ENCODE results near the gene EDA. TPM values are rescaled to one million over a fixed set of nuclear protein-coding genes. Genes with fewer than 3 reads are reported as not detected.

The EDA gene
- total RNA-seq, 1 donor from 2014 or later: 1.1 TPM

DNA sequence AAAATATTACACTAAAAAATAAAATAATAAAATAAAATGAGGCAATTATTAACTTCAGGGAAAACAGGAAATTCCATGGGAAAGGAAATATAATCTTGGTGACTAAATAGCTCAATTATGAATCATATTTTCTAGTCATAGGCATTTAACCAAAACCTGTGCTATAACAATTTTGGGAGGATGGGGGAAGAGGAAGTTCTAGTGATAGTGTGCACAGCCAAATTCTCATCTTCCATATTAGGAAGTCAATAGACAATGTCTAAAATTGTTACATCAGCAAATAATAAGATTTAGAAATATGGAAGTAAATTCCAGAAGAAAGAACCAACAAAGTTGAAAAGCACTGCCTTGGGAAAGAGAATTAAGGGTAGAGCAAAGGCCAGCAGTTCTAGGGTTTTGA, 431.1 kb downstream of the EDA start:
- no peak for TF ChIP-seq CTCF (IDR thresholded peaks at IDR 0.05)
- Mint-ChIP-seq H3K9me3 (ENCODE audit: low read depth) (peaks cover 19% of the 10 kb centered on the region), H3K36me3 (ENCODE audit: low read depth) (no peaks in the 10 kb centered on the region), H3K27me3 (ENCODE audit: low read depth) (no peaks in the 10 kb centered on the region), H3K4me1 (ENCODE audit: low read depth) (peaks cover 26% of the 10 kb centered on the region), H3K27ac (ENCODE audit: unreplicated experiment) (no peak overlapping the region), H3K4me3 (ENCODE audit: unreplicated experiment) (no peak overlapping the region)
- no peak for DNase-seq (ENCODE audit: low spot score)

- Mint-ChIP-seq H3K36me3 (ENCODE audit: low read depth) (no peaks in the 10 kb centered on the region), H3K27ac (ENCODE audit: unreplicated experiment) (no peak overlapping the region), H3K9me3 (ENCODE audit: low read depth) (peaks cover 21% of the 10 kb centered on the region), H3K4me3 (ENCODE audit: unreplicated experiment) (no peak overlapping the region), H3K27me3 (ENCODE audit: low read depth) (no peaks in the 10 kb centered on the region), H3K4me1 (ENCODE audit: low read depth) (peaks cover 23% of the 10 kb centered on the region)
- DNase-seq (ENCODE audit: low spot score): no peak
- no peak for TF ChIP-seq CTCF (IDR thresholded peaks at IDR 0.05)
Observed at GRCh38 chrX:70049406-70049805, 433.5 kb downstream of the EDA start.

DNA sequence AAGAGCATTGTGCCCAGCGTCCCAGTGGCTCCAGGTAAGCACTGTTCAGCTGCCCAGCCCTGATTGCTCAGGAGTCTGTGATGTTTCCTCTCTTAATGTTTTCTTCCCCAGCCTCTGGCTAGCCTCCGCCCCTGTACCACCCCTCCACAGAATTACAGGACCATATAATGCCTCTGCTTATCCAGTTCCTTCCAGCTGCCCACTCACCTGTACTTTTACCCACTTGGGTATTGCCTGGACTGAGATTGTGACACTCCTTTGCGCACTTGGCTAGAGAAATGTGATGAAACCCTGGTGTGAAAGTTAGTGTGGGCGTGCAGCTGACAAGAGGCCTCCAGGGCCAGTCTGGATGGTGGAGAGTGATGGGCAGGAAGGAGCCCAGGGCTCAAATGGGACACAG, 434.0 kb downstream of the EDA start, which contains the start of gene AWAT2:
Gene AWAT2, minus strand, starts transcription at position 14 of the 400 bp plus-strand sequence. Its CDS starts 6 bp downstream, at position 8.
- no peak for DNase-seq (ENCODE audit: low spot score)
- TF ChIP-seq CTCF (IDR thresholded peaks at IDR 0.05): no peak
- Mint-ChIP-seq H3K9me3 (ENCODE audit: low read depth) (peaks cover 17% of the 10 kb centered on the region), H3K4me1 (ENCODE audit: low read depth) (peaks cover 18% of the 10 kb centered on the region), H3K27ac (ENCODE audit: unreplicated experiment) (no peak within 1 kb of the TSS), H3K36me3 (ENCODE audit: low read depth) (no peaks in the 10 kb centered on the region), H3K27me3 (ENCODE audit: low read depth) (no peaks in the 10 kb centered on the region), H3K4me3 (ENCODE audit: unreplicated experiment) (no peak within 1 kb of the TSS)

- no peak for TF ChIP-seq CTCF (IDR thresholded peaks at IDR 0.05)
- H3K36me3 Mint-ChIP-seq (ENCODE audit: low read depth): no peaks in the 10 kb centered on the region
- no peak overlapping the region for H3K4me3 Mint-ChIP-seq (ENCODE audit: unreplicated experiment)
- H3K27me3 Mint-ChIP-seq (ENCODE audit: low read depth): no peaks in the 10 kb centered on the region
- H3K4me1 Mint-ChIP-seq (ENCODE audit: low read depth): peaks cover 5% of the 10 kb centered on the region
- peaks cover 22% of the 10 kb centered on the region for H3K9me3 Mint-ChIP-seq (ENCODE audit: low read depth)
- H3K27ac Mint-ChIP-seq (ENCODE audit: unreplicated experiment): no peak overlapping the region
- no peak for DNase-seq (ENCODE audit: low spot score)
Observed at GRCh38 chrX:70052895-70053615, 437.1 kb downstream of the EDA start.

- H3K27me3 Mint-ChIP-seq (ENCODE audit: low read depth): no peaks in the 10 kb centered on the region
- peaks cover 18% of the 10 kb centered on the region for H3K9me3 Mint-ChIP-seq (ENCODE audit: low read depth)
- TF ChIP-seq CTCF (IDR thresholded peaks at IDR 0.05): no peak
- DNase-seq (ENCODE audit: low spot score): no peak
- no peaks in the 10 kb centered on the region for H3K36me3 Mint-ChIP-seq (ENCODE audit: low read depth)
- no peaks in the 10 kb centered on the region for H3K4me1 Mint-ChIP-seq (ENCODE audit: low read depth)
- H3K27ac Mint-ChIP-seq (ENCODE audit: unreplicated experiment): no peak overlapping the region
- no peak overlapping the region for H3K4me3 Mint-ChIP-seq (ENCODE audit: unreplicated experiment)
Observed at GRCh38 chrX:70054391-70054790, 438.5 kb downstream of the EDA start.

Measured in chondrocyte (in vitro differentiated cells).